Non-pigmented ciliary epithelial cell (primary cell): ENCODE measurements around the gene CYP2A6.

Experiments
- DNase-seq: peaks from one replicate; pipeline ENCODE4 v3.0.0-alpha.2; 2010; ENCODE audit warnings: low read depth

The CYP2A6 gene

GRCh38 chr19:40801426-40802299 is 48.6 kb downstream of the CYP2A6 start:
- DNase-seq, result no peak

GRCh38 chr19:40800997-40801377 is 49.3 kb downstream of the CYP2A6 start:
- no peak for DNase-seq

DNA sequence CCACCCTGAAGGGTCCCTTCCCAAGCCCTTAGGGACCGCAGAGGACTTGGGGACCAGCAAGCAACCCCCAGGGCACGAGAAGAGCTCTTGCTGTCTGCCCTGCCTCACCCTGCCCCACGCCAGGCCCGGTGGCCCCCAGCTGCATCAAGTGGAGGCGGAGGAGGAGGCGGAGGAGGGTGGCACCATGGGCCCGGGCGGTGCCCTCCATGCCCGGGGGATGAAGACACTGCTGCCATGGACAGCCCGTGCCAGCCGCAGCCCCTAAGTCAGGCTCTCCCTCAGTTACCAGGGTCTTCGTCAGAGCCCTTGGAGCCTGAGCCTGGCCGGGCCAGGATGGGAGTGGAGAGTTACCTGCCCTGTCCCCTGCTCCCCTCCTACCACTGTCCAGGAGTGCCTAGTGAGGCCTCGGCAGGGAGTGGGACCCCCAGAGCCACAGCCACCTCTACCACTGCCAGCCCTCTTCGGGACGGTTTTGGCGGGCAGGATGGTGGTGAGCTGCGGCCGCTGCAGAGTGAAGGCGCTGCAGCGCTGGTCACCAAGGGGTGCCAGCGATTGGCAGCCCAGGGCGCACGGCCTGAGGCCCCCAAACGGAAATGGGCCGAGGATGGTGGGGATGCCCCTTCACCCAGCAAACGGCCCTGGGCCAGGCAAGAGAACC is 49.8 kb downstream of the CYP2A6 start:
- DNase-seq, result no peak

GRCh38 chr19:40799558-40800338 is 50.5 kb downstream of the CYP2A6 start:
- no peak for DNase-seq

- DNase-seq, result peak; percentile 98
Observed at GRCh38 chr19:40798683-40799557, 51.3 kb downstream of the CYP2A6 start, which contains the start of gene EGLN2. EGLN2 (plus strand) TSS chr19:40799191; CDS start chr19:40800573, 1,382 bp downstream.

- DNase-seq, result no peak
Observed at GRCh38 chr19:40797963-40798682, 52.1 kb downstream of the CYP2A6 start.

- DNase-seq, result no peak
Observed at GRCh38 chr19:40797166-40797962, 52.9 kb downstream of the CYP2A6 start.
